Bronchial epithelial cell (primary cell): Measurements from ENCODE around the gene SNX27. TPM values are rescaled to one million over a fixed set of nuclear protein-coding genes. Genes with fewer than 3 reads are reported as not detected.
A peak's percentile ranks its signal among the peaks of the same experiment; 100 is the strongest.

ENCODE experiments used
- DNase-seq: peaks from one replicate; pipeline ENCODE4 v3.0.0-alpha.2; 2010; ENCODE audit warnings: low read depth
- FAIRE-seq: peaks from 2 replicates; lab custom pipeline; 2011; peaks lifted over from hg19 to GRCh38; lab: Jason Lieb, UNC
- H3K27me3 ChIP-seq: 2 replicates; pipeline ENCODE4 v1.5.1; 2011; ENCODE audit warnings: low read length; ENCODE audit not compliant: control insufficient read depth, insufficient read depth
- H3K36me3 ChIP-seq: 2 replicates; pipeline ENCODE4 v1.5.1; 2011; ENCODE audit warnings: low read length; ENCODE audit not compliant: control insufficient read depth, insufficient read depth
- H3K4me3 ChIP-seq: 2 replicates; pipeline ENCODE4 v1.5.1; 2011; ENCODE audit warnings: mild to moderate bottlenecking, low read depth, low read length, control low read depth
- total RNA-seq: library from RNA; depleted of rRNA; stranded (reverse); fragments of >200 nt; gene quantifications from 2 replicates; pipeline ENCODE4 v1.2.1, GENCODE V29; 2014
- TF ChIP-seq, protein P1 (sequence below): IDR thresholded peaks from 2 replicates; pipeline ENCODE4 v1.5.1; 2011; ENCODE audit warnings: mild to moderate bottlenecking, moderate library complexity, low read length, control low read depth, inconsistent platforms; ENCODE audit not compliant: insufficient read depth, severe bottlenecking

SNX27 gene
- total RNA-seq, 1 donor from 2014 or later, result 20.0 TPM

DNA sequence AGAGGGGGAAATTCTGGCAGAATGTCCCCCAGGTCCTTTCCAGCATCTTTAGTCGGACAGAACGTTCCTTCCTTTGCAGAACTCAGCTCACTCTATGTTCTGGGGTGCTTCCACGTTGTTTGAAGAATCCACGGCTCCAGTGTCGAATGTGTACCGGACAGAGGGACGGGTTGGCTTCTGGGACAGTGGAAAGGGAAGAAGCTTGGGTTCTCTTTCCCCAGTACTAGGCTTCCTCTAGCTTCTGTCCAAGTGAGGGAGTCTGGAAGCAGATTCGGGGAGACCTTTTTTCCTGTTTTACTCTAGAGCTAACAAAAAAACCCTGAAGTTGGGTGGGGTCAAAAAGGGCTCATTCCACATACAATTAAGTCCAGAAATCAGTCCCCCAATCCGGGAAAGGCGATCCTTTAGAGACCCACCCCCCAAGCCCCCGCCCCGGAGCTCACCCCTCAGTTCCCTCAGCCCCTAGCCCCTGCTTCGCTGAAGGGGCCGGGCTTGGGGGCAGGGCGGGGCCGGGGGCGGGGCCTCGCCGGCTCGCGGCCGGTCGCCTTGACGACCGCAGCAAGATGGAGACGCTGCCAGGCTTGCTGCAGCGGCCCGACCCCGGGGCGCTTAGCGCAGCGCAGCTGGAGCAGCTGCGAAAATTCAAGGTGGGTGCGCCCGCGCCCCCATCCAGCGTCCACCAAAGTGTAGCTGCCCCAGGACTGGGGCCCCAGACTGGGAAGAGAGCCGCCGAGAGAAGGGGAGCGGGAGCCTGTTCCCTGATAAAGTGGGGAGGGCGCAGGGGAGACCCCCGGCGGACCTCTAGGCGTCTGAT, 109.3 kb downstream of the SNX27 start, which contains the start of gene RIIAD1:
TSS of gene RIIAD1 (plus strand) at position 549 of the 814 bp plus-strand sequence. CDS start at position 564, 15 bp downstream.
- FAIRE-seq (no peak), DNase-seq (no peak)
- TF ChIP-seq, protein P1, sequence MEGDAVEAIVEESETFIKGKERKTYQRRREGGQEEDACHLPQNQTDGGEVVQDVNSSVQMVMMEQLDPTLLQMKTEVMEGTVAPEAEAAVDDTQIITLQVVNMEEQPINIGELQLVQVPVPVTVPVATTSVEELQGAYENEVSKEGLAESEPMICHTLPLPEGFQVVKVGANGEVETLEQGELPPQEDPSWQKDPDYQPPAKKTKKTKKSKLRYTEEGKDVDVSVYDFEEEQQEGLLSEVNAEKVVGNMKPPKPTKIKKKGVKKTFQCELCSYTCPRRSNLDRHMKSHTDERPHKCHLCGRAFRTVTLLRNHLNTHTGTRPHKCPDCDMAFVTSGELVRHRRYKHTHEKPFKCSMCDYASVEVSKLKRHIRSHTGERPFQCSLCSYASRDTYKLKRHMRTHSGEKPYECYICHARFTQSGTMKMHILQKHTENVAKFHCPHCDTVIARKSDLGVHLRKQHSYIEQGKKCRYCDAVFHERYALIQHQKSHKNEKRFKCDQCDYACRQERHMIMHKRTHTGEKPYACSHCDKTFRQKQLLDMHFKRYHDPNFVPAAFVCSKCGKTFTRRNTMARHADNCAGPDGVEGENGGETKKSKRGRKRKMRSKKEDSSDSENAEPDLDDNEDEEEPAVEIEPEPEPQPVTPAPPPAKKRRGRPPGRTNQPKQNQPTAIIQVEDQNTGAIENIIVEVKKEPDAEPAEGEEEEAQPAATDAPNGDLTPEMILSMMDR, result no peak
- H3K4me3 ChIP-seq, result no peak within 1 kb of the TSS
- no peaks in the 10 kb centered on the region for H3K36me3 ChIP-seq
- H3K27me3 ChIP-seq, result peaks cover 32% of the 10 kb centered on the region

DNA sequence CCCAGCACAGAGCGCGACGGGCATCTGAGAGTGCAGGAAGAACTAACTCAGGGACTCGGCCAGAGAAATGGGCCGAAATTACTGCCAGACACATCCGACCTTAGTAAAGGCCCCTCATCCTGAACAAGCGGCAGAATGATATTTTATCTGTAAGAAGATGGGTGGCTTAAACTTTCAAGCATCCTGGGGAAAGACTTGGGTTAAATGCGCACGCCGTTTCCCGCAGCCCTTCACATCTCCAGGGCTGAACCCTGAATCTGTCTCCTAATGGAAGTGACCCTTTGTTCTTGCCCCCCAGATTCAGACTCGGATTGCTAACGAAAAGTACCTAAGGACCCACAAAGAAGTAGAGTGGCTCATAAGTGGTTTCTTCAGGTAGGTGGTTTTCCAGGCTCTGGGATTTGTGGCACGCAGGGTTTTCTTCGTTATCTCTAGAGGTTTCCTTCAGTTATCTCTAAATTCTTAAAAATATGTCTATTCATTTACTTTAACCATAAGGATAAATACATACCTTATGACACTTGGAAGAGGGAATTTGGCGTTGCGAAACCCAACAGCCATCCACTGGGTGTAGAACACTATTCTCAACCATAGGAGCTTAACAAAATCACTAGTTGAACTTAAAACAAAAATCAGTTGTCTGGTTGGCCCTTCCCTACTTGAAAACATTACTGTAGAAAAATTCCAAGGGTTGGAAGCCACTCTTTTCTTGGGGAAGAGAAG, 110.1 kb downstream of the SNX27 start:
- no peaks in the 10 kb centered on the region for H3K36me3 ChIP-seq
- FAIRE-seq (no peak), DNase-seq (no peak)
- H3K4me3 ChIP-seq, result no peak overlapping the region
- TF ChIP-seq, protein P1, result no peak
- peaks cover 30% of the 10 kb centered on the region for H3K27me3 ChIP-seq

DNA sequence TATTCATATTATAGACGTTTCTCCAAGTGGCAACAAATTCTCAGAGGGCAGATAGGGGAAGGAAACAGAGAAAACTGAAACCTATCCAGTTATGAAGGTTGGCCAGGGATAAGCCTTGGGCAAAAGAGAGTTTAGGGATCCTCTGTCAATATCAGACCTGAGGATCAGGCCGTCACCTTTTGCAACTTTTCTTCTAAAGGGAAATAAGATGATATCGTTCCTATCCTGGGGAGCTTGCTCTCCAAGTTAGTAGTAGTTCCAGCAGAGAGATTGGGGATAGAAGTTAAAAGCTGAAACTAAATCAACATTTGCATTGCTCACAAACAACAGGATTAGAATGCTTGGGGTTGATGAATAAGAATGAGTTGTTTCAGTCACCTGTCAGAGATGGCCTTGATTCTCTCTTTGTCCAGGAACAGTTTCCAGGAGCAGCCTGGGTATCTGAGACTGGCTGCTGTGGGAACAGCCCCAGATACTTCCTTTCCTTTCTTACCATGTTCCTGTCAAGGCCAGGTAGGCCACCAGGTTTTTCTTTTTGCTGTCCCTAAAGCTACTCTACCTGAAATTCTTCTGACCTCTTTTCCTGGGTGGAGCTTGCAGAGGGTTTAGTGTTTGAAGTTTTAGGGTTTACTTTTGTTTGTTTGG, 112.0 kb downstream of the SNX27 start:
- H3K4me3 ChIP-seq, result no peak overlapping the region
- DNase-seq (peak; percentile 68), FAIRE-seq (no peak)
- TF ChIP-seq, protein P1, result no peak
- H3K36me3 ChIP-seq, result no peaks in the 10 kb centered on the region
- H3K27me3 ChIP-seq, result peaks cover 20% of the 10 kb centered on the region

DNA sequence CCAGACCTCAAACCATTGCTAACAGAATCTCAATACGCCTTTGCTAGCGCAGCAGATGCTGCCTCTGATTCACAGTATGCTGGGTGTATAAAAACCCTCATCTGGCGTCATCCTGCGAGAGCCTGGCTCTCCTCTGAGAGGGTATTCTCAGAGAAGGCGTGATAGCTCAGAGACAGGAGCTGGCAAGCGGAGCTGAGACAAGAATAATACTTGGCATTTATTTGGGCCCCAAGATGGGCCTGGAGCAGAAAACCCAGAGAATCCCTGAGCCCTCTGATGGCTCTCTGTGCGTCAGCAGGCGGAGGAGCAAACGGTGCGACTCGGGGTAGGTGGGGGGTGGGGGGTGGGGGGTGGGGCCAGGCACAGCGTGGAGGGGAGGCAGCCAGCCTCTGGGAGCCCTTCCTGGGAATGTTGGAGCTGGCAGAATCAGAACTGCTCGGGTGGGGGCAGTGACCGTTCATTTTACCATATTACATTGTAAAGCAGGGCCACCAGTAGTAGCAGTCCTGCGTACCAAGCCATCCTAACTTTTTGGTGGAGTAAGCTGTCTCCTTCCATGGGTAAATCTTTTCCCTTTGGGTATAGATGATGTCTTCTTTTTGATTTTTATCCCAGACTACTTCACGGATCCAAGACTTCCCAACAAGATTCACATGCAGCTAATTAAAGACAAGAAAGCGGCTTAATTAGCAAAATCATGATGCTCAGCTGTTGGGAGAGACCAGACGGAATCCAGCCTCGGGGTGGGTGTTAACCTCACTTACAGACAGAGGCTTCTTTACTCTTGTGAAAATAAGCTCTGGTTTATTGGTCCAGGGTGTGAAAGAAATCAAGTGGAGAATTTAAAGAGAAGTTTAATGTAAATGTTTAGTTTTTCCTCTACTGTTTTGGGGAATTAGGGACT, 116.6 kb downstream of the SNX27 start:
- DNase-seq, result no peak
- no peak overlapping the region for H3K4me3 ChIP-seq

More for the DNA sequence above, 116.6 kb downstream of the SNX27 start:
- H3K36me3 ChIP-seq, result no peaks in the 10 kb centered on the region
- TF ChIP-seq, protein P1, result no peak
- FAIRE-seq, result no peak
- peaks cover 1% of the 10 kb centered on the region for H3K27me3 ChIP-seq
